Activated naive CD8-positive, alpha-beta T cell treated with anti-CD3 and anti-CD28 coated beads, Interleukin-2, amount 50 U/mL, for 16 hours (primary cell): ENCODE data around the gene NR2E3.

Source experiments
- DNase-seq: peaks from one replicate; pipeline ENCODE4 v3.0.0-alpha.2; 2020; ENCODE audit warnings: low read depth, low spot score

The NR2E3 gene

DNA sequence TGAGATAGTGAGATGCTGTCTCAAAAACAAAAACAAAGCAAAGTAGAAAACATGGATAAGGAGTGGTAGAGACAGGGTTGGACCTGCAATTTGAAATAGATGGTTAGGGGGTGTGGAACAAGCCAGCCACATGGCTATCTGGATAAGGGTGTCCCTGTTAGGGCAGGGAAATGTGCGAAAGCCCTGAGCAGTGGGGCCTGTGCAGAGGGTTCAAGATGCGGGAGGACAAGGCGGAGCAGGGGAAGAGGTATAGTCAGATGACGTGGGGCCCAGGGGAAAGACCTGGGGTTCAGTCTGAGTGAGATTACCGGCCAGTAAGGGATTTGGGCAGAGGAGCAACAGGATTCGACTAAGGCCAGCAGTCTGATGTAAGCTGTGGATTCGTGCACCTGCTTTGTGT lies 18.4 kb upstream of the NR2E3 start:
- no peak for DNase-seq

- DNase-seq = no peak
These were observed 17.8 kb upstream of the NR2E3 start for GRCh38 chr15:71792521-71792920.

GRCh38 chr15:71798641-71799040 lies 11.7 kb upstream of the NR2E3 start:
- DNase-seq = no peak

GRCh38 chr15:71800190-71800589 lies 10.2 kb upstream of the NR2E3 start:
- DNase-seq = no peak

DNA sequence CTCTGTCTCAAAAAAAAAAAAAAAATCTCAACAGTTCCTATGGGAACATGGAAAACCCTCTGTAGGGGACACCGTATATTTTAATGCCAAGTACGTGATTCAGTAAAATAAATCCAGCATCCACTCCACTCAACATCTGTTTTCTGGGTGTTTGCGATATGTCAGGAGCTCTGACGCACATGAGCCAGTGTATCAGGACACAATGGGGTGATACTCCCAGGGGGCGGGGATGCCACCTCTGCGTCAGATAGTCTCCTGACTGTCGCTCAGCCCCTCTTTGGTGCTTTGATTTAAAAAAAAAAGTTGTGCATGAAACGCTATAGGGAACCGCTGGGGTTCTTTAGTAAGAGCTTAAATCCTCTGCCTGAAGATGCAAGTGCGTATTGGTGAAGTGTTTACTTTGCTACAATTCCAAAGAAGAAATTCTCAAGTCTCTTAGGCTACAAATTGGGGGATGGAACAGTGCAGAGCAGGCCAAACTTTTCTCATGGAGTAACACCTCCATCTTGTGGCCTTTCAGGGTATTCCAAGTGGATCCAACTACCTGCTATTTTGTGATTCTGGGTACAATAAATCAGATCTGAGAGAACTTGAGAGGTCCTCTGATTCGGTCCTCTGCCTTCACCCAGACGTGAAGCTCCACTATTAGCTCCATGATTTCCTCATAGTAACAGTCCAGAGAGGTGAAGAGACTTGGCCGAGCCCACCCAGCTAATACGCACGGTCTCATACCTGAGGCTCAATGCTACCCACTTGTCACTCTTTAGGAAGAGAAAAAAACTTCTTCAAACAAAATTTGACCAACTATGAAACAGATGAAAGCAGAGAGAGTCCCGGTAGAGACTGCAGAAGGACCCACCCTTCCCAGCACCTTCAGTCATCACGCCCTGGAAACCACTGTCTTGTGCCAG lies 9.3 kb upstream of the NR2E3 start:
- no peak for DNase-seq

- DNase-seq = no peak
These were observed 8.3 kb upstream of the NR2E3 start for GRCh38 chr15:71801935-71802655.

GRCh38 chr15:71802770-71803169 lies 7.6 kb upstream of the NR2E3 start:
- DNase-seq = no peak

- no peak for DNase-seq
These were observed 6.1 kb upstream of the NR2E3 start for GRCh38 chr15:71804226-71804625.

DNA sequence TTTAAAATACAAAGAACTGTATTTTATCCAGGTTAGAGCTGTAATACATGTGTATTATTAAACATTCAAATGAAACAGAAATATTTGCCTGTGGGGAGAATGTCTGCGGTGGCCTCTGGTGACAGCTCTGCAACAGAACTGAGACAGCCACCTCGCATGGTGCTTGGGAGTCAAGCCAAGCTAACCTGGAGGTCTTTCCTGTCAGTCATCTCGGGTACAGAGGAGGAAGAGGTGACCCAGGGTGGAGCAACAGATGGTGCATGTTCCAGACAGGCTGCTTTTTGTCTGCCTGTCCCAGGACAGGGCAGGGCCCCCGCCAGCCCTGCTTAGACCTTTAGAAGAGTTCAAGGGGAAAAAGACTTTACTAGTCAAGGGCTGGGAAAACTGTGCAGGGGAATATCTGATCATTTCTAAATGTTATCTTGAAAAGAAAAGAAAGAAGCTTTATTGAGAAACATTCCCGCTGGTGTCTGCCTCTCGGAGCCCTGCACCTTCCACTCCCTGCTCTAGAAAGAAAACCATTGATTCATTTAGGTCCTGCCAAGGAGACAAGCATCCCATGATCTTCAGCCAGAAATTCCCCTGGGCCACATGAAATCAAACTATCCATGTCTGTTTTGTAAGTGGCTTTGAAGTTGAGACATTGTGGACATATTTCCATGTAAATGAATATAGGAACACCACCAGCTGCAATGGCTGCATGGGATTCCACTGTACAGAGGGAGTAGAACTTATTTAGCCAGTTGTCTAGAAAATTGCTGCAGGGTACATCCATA lies 5.5 kb upstream of the NR2E3 start:
- DNase-seq = no peak

DNA sequence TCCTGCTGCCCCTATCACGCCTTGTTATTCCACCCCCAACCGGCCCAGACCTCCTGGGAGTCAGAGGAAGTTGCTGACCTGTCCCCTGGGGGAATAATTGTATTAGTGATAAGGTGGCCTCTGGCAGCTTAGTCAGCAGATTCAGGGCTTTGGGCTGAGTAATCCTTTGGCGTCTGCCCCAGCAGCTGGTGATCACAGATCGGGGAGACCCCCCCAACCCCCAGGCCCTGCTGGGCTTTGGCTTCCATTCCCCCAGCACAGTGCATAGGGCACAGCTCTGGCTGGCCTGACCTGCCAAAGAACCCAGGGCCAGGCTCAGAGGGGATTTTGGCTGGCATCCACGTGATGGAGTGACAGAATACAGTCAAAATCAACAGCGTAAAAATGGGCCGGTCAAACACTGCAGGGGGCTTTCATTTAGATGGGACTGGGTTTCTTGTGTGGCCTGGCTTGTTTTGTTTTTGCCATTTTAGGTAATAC lies 3.9 kb upstream of the NR2E3 start:
- no peak for DNase-seq

DNA sequence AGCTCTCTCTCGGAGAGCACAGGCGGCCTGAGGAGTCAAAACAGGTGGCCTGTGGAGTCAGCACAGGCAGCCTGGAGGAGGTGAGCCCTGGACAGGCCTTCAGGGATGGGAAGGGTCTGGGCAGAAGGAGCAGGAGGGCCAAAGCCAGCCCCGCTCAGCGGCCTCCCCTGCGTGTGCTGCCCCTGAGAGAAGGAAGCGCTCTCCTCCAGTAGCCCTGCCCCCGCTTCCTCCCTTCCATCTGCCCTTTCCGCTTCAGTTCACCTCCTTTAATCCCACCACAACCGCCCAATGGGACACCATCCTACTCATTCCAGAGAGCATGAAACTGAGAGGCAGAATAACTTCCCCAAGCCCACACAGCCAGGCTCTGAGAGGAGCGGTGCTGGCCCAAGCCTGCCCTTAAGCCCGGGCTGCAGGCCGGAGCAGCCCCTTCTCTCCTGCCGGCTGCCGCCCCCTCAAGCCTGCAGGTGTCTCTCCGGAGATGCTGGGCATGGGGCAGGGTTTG lies 3.2 kb upstream of the NR2E3 start:
- no peak for DNase-seq

DNA sequence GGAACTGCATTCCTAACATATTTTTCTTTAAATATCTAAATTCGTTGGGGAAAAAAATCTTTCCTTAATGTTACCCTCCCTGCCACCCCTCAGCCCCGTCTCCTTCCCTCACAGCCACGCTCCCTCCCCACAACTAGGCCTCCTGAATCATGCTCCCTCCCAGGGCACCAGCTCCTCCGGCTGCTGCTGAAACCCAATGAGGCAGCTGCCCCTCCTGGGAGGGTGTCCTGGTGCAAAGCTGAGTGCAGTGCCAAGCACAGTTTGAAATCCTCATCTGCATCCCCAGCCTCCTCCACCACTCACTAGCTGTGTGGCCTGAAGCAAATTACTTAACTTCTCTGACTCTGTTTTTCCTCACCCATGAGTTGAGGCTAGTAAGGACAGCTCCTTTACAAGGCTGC lies 2.7 kb upstream of the NR2E3 start:
- no peak for DNase-seq

DNA sequence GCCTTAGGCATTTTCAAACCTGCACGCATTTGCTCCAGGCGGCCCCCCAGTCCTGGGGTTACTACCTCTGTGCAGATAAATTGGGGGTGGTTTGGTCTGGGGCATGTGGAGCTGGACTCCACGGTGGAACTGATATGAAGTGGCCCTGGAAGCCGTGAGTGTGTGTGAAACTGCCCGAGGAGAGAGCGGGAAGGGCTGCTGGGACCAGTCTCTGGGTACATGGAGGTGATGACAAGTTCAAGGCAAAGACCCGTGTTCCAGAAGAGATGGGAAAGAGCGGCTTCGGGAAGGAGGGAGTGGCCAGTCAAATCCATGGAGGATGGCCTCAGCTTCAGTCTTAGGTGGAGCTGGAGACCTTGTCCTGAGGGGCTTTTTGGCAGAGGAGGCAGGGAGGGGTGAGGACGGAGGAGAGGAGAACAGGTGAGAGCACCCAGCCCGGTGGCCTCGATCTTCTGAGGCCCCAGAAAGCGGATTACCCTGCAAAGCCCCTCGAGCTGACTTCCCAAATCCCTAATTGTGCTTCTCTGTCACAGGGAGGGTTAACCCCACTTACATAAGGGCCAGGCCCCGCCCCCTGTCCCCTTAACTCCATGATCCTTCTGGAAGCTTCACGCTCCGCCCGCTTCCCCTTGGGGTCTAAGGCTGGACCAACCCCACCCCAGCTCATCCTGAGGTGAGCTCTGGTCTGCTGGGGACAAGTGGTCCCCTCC lies 1.9 kb upstream of the NR2E3 start:
- no peak for DNase-seq

GRCh38 chr15:71809346-71809745 lies 1.0 kb upstream of the NR2E3 start:
- DNase-seq = no peak

DNA sequence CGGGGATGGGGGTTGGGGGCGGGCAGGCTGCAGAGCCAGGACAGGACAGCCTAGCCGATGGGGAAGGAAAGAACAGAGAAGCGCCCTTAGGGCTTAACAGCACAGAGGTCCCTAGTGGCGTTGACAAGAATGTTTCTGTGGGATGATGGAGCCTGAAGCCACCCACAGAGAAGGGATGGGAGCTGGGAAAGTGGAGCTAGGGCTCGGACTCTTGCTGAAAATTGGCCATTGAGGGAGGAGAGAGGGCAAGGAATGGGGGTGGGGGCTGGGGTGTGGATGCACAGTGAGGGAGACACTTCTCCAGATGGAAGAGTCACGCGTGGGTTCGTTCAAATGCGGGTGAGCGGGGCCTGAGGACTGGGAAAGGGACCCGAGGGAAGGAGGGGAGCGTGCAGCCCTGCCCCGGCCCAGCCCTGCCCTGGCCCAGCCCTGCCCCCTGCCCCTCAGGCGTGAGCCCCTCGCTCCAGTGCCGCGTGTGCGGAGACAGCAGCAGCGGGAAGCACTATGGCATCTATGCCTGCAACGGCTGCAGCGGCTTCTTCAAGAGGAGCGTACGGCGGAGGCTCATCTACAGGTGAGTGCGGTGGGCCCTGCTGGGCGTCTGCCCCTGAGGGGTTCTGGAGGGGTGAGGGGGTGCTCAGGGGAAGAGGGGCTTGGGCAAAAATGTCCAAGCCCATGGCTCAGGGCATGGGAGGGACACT lies 832 bp downstream of the NR2E3 start:
- no peak for DNase-seq

- no peak for DNase-seq
These were observed 1.7 kb downstream of the NR2E3 start for GRCh38 chr15:71811752-71812735.

DNA sequence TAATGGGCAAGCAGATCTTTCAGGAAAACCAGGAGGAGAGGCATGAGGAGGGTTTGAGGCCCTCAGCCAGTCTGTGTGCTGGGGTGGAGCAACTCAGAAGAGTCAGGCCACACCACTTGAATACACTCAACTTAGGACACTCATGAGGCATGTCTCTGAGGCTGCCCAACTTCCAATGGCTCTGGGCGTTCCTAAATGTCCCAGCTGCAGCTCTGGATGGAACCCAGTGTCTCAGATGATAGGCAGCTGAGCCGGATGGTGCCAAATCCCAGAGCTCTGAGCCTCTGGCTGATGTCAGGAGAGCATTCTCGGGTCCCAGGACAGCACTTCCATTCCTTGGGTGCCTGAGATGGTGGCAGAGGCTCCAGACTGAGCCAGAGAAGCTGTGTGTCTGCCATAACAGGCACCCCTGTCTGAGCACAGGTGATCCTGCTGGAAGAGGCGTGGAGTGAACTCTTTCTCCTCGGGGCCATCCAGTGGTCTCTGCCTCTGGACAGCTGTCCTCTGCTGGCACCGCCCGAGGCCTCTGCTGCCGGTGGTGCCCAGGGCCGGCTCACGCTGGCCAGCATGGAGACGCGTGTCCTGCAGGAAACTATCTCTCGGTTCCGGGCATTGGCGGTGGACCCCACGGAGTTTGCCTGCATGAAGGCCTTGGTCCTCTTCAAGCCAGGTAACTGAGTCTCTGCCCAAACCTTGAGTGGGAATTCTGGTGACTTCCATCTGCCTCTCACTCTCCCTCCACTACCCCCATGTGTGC lies 2.8 kb downstream of the NR2E3 start:
- DNase-seq = no peak

DNA sequence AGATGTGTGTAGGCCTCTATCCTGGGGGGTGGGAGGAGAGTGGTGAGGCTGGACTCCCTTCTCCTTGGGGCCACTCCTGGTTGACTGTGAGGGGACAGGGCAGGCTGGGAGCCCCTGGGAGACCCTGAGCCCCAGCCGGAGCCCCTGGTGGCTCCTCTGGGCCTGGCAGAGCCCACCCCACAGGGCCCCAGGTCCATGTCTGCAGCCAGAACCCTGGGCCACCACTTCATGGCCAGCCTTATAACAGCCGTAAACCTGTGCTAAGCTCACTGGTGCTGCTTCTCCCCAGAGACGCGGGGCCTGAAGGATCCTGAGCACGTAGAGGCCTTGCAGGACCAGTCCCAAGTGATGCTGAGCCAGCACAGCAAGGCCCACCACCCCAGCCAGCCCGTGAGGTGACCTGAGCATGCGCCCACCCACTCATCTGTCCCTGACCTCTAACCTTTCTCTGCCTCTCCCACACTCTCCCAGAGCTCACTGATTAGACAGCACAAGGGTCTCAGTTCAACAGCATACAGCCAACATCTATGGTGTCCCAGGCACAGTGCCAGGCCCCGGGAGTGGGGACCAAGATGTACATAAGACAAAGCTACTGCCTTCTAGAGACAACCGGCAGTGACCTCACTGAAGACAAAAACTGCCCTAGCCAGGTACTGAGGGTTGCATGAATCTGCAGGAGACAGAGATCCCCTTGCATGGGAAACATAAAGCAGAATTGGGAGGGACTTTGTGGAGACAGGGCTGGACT lies 3.5 kb downstream of the NR2E3 start:
- no peak for DNase-seq
